SK-N-MC (cell line): Measurements from ENCODE around the gene DDX19B.

Experiments used
- EZH2 ChIP-seq: fragments of 200-600 bp; sonication (generic); IDR thresholded peaks from one replicate; pipeline ENCODE4 v1.6.1; 2017; ENCODE audit warnings: antibody characterized with exemption
- FOXP2 ChIP-seq: optimal IDR thresholded peaks from 2 replicates; pipeline ENCODE3; 2011; ENCODE audit warnings: mild to moderate bottlenecking, moderate library complexity; ENCODE audit not compliant: insufficient read depth; ENCODE audit errors: extremely low read length, control extremely low read depth
- POLR2AphosphoS5 ChIP-seq: IDR thresholded peaks from 2 replicates; pipeline ENCODE4 v1.6.1; 2012; ENCODE audit warnings: mild to moderate bottlenecking, low read depth, low read length, borderline replicate concordance

- no peak for TF ChIP-seq POLR2AphosphoS5
- TF ChIP-seq EZH2: no peak
- no peak for TF ChIP-seq FOXP2
These were observed 44.6 kb upstream of the DDX19B start for GRCh38 chr16:70254180-70254964.
